GM12873 (cell line): ENCODE measurements around the gene PISD.

Experiments used
- TF ChIP-seq, protein P1 (sequence below): IDR thresholded peaks from 2 replicates; pipeline ENCODE4 v1.5.1; 2012; ENCODE audit warnings: low read depth, mild to moderate bottlenecking, moderate library complexity, low read length, control low read depth; ENCODE audit not compliant: insufficient read depth; ENCODE audit errors: missing control alignments

Gene PISD

DNA sequence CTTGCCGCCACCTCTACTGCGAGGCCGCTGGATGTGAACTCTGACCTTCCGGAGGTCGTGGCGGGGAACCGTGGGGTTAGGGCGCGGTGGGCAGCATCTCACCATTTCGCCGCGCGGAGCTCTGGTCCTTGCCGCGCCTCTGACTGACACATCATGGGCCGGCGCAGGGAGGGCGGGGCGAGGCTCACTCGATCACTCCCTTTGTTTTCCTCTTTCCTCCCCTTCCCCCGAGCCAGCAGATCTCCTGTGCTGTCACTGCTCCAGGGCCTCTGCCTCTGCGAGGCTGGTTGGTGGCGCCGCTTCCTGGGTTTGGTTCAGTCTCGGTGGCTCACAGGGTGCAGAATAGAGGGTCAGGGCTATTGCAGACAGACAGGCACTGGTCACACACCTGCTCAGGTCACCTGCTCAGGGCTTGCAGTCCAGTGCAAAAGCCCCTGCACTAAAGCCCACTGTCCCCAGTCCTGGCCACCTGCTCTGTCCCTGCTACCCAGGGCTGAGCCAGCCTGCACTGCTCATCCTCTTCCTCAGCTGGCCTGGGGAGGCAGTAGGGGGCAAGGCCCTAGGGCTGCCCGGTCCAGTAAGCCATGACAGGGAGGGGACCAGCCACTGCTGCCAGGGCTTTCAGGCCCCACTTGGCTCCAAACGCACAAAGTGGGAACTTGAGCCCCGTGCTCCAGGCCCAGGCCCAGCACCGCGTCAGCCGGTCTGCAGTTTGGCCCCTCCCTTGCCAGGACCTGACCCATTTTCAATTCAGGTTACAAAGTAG, 36.2 kb downstream of the PISD start:
- TF ChIP-seq, protein P1, sequence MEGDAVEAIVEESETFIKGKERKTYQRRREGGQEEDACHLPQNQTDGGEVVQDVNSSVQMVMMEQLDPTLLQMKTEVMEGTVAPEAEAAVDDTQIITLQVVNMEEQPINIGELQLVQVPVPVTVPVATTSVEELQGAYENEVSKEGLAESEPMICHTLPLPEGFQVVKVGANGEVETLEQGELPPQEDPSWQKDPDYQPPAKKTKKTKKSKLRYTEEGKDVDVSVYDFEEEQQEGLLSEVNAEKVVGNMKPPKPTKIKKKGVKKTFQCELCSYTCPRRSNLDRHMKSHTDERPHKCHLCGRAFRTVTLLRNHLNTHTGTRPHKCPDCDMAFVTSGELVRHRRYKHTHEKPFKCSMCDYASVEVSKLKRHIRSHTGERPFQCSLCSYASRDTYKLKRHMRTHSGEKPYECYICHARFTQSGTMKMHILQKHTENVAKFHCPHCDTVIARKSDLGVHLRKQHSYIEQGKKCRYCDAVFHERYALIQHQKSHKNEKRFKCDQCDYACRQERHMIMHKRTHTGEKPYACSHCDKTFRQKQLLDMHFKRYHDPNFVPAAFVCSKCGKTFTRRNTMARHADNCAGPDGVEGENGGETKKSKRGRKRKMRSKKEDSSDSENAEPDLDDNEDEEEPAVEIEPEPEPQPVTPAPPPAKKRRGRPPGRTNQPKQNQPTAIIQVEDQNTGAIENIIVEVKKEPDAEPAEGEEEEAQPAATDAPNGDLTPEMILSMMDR, result no peak

DNA sequence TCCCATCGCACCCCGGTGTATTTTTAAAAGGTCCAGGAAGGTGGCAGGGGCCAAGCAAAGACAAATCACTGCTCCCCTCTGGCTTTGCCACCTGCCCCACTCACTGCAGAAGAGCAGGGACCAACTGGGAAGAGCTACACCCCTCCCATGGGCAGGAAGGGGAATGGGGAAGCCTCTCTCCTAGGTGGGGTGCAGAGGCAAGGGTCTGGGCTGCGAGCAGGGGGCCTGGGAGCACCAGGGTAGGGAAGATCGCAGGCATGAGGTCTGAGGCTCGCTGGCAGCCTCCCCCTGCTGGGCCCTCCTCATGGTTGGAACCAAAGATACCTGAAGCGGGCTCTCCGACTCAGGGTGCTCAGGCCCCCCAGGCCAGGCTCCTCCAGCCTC, 36.8 kb downstream of the PISD start:
- TF ChIP-seq, protein P1, result no peak

DNA sequence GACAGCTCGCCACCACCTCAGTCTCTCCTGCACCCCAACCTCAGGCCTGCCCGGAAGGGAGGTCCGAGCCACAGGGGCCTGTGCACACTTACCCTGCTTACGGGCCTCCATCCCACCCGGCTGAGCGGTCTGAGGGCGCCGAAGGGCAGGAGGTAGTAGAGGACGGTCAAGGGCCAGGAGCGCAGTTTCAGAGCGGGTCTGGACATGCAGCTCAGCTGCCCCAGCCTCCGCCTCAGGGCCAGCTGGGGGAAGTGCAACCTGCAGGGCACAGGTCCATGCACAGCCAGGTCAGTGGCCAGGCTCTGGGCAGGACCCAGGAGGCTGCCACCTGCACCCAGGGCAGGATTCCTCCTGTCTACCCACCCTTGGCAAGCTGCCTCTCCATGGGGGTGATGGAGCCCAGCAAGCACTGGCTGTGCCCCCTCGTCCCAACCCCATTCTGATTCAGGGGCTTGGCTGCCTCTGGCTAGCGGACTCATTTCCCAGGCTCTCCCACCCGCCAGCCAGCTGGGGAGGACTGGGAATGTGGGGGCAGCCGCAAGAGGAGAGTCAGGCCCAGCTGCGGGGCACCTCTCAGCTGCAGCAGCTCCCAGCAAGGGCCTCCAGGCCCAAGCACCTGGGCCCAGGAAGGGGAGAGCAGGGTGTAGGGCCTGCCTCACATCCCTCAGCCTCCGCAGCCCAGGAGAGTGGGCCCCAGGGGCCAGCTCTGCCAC, 38.3 kb downstream of the PISD start:
- TF ChIP-seq, protein P1, result no peak

DNA sequence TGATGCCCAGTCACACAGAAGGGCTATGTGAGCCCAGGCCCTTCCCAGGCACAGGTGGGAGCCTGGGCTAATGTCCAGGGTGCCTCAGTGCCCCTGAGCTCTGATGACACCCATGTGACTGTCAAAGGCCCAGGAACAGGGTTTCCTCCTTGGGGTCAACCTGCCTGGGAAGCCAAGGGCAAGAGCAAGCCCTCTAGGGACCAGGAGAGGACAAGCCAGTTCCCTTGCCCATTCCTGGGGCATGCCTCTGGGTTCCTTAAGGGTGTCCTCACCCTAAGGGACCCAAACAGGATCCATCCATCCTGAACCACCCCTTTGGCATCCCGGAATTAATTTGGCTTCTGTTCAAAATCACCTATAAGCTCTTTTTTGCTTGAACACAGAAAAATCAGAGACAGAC, 39.0 kb downstream of the PISD start:
- TF ChIP-seq, protein P1, result no peak

DNA sequence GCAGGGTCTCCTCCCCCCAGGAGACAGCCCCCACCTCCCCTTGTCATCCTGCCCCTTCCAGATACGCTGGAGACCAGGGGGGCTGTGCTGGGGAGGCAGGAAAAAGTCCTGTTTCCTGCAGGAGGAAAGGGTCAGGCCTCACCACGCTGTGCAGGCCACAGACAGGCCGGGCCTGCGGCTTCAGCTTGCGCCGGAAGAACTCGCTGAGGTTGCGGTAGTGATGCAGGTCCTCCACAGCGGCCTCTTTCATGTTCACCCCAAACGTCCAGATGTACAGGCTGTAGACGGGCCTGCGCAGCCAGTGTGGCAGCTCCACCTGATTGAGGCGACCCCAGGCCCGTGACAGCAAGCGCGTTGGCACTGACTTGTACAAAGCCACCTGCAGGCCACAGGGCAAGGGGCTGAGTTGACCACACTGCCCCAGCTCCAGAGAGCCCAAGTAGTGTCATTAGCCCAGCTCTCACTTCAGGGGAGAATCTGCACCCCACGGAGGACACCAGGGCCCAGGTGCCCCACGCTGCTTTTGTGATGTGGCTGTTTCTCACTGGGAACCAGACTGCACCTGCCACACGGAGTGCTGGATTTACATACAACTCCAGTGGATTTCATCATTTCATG, 40.4 kb downstream of the PISD start:
- TF ChIP-seq, protein P1, result no peak

DNA sequence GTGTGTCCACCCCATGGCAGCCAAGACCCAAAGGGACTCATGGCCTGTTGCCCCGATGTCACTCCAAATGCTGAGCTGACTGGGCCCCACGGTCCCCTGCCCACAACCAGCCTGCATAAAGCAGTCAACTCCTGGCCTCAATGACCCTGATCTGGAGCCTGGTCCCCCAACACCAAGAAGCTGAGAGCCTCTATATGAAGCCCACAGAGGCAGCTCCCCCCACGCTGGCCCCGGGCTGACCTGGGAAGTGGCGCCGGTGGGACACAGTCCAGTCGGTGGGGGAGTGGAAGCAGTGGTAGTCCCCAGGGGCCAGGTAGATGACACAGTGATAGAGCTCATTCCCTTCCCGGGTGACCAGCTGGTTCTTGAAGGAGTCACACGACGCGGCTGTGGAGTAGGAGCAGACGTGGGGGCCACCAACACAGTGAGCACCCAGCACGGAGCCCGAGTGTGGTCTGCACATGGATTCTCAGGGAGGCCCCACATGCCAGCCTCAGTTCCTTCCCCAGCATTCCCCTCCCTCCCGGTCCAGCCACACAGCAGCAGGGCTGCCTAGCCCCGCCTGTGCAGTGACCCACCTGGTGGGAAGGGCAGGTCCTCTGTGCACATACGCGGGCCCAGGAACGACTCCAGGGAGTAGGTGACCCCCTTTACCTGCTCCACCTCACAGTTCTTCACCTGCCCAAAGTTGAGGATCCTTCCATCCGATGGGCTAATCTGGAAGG, 41.1 kb downstream of the PISD start:
- TF ChIP-seq, protein P1, result no peak

DNA sequence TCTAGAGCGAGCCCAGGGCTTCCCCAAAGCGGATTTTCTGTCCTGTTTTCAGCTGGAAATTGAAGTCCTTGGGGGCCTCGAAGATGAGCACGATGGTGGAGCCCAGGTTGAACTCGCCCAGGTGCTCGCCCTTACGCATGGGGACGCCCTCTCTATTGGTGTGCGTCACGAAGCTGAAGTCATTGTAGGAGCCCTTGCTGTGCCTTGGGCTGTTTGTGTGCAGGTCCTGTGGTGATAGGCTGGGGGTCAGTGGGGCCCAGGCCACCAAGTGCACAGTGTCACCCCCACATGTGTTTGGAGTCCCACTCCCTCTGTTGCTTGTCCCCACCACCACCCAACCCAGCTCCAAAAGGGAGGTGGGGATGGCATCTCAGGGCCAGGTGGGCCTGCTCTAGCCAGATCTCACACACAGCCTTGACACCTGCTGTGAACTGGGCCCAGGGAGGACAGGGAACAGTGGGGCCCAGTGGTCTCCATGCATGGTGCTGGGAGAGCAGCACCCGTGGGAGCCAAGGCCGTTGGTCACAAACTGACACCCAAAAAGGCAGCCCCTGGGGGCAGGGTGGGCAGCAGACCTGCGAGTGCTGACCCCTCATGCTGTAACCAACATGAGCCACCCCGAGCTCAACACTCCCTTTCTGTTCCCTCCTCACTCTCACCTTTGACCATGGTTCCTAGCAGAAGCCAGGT, 42.3 kb downstream of the PISD start:
- TF ChIP-seq, protein P1, result no peak
